ENCODE measurements around the gene VRK1.

Gene VRK1

DNA sequence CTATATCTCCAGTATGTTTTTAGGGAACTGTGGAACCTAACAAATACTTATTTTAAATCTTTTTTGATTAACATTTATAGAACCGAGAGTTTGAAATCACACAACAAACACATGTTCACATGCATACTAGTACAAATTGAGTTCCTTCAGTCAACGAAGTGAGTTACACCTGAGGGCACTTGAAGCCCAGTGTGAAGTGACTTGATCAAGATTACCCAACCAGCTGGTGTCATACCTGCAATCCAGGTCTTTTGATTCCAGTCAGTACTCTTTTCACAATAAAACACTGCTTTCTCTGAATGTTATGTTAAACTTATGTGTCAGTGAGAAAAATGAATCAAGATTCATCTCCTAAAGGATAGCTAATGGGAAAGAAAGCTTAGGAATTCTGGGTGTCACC is 35.2 kb downstream of the VRK1 start:
- no peak for DNase-seq (ENCODE audit: low spot score)
- TF ChIP-seq, protein P1, sequence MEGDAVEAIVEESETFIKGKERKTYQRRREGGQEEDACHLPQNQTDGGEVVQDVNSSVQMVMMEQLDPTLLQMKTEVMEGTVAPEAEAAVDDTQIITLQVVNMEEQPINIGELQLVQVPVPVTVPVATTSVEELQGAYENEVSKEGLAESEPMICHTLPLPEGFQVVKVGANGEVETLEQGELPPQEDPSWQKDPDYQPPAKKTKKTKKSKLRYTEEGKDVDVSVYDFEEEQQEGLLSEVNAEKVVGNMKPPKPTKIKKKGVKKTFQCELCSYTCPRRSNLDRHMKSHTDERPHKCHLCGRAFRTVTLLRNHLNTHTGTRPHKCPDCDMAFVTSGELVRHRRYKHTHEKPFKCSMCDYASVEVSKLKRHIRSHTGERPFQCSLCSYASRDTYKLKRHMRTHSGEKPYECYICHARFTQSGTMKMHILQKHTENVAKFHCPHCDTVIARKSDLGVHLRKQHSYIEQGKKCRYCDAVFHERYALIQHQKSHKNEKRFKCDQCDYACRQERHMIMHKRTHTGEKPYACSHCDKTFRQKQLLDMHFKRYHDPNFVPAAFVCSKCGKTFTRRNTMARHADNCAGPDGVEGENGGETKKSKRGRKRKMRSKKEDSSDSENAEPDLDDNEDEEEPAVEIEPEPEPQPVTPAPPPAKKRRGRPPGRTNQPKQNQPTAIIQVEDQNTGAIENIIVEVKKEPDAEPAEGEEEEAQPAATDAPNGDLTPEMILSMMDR (IDR thresholded peaks at IDR 0.05; ENCODE audit: extremely low read depth, missing control alignments) = no peak

DNA sequence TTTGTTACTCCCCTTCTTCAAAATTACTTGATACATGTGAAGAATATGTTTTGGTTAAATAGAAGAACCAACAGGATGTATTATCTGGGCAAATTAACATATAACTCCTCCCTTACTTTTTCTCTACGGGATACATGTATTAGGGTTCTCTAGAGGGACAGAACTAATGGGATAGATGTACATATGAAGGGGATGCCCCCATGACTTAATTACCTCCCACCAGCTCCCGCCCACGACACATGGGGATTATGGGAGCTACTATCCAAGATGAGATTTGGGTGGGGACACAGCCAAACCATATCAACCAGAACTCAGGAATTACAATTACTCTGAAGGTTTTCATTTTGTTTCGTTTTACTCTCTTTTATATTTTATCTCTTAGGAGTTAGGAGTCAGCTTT is 41.3 kb downstream of the VRK1 start:
- TF ChIP-seq, protein P1 (IDR thresholded peaks at IDR 0.05; ENCODE audit: extremely low read depth, missing control alignments) = no peak
- no peak for DNase-seq (ENCODE audit: low spot score)

DNA sequence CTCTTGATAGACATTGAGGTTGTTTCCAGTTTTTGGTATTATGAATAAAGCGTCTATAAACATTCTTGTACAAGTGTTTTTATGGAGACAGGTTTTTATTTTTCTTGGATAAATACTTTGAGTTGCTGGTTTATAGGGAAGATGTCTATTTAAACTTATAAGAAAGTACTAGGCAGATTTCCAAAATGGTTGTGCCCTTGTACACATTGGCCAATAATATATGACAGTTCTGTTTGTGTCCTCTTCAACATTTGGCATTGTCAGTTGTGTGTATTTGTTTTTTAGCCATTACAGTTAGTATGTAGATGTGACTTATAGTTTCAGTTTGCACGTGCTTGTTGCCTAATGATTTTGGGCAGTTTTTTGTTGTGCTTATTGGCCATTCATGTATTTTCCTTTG is 42.1 kb downstream of the VRK1 start:
- TF ChIP-seq, protein P1 (IDR thresholded peaks at IDR 0.05; ENCODE audit: extremely low read depth, missing control alignments) = no peak
- DNase-seq (ENCODE audit: low spot score) = no peak

DNA sequence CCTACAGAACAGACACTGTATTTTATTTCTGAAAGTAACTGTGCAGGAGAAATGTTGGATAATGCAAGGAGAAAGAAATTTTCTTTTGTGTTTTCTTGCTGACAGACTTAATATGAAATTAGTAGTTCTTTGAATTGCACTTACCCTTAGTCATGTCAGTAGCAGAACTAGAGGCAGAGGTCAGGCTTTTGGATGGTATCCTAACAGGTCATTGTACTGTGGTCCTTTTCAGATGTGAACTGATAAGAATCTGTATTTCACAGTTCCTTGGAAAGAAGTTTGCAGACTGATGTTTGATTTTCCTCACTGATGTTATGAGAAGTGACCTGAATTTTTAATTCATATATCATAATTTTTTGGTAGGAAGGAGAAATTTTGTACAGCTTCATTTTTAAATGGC is 46.0 kb downstream of the VRK1 start:
- TF ChIP-seq, protein P1 (IDR thresholded peaks at IDR 0.05; ENCODE audit: extremely low read depth, missing control alignments) = no peak
- no peak for DNase-seq (ENCODE audit: low spot score)

DNA sequence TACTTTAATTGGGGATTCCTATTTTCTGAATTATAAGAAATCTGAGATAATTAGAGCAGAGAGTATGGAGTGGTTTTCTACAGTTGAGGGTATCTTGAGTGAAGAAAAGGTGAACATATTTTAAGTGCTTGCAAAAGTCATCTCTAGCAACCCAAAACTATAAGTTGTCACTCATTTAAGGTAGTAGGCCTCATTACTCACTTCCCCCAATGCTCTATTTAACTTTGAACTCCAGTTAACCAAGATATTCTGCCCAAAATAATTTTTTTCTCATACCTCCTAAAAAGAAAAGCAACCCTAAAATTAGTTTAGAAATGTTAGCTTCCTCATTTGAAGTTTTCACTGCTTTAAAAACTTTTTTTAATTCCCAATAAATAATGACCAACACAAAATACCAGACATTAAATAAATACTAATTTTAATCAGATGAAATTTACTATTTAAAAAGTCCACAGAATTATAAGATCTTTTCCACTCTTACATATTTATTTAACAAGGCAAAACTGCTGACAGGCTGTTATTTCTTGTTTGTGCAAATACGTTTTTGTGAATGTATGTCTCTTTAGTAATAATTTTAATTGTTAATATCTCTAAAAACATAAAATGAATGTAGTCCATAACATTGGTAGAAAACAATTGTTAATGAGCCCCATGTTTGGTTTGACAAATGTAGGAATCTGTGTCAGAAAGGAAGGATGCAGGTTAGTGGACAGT is 47.8 kb downstream of the VRK1 start:
- TF ChIP-seq, protein P1 (IDR thresholded peaks at IDR 0.05; ENCODE audit: extremely low read depth, missing control alignments) = no peak
- peak; percentile 6 for DNase-seq (ENCODE audit: low spot score)

DNA sequence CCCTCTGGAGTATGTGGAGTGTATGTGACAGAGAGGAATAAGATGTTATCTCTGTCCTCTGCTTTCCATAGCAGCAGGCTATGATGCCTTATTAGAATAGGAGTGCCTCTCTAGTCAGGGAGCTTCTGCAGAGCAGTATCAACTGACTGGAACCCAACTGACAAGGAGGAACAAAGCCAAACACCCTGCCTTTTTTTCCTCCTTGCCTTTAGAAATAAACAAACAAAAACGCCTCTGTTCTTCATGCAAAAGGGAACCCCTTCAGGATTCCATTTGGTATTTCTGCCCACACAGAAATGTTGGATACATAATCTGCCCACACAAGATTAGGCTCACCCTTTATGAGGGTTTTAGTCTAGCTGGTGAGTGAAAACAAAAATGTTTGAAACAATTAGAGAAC is 50.3 kb downstream of the VRK1 start:
- TF ChIP-seq, protein P1 (IDR thresholded peaks at IDR 0.05; ENCODE audit: extremely low read depth, missing control alignments) = no peak
- DNase-seq (ENCODE audit: low spot score) = no peak

DNA sequence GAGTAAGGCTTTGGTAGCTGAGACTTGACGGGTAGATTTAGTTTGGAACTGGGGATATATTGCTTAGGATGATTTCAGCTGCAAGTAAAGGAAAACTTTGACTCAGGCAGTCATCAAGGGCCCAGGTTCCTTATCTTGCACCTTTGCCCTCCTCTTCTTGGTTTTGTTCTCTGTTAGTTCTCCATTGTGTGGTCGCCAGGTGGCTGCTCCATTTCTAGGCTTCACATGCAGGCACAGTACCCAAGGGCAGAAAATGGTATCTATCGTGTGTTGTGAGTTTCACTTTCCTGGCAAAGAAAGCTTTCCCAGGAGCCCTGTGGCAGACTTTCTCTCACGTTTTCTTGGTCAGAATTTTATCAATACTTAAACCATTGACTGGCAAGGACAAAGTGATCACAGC is 50.8 kb downstream of the VRK1 start:
- TF ChIP-seq, protein P1 (IDR thresholded peaks at IDR 0.05; ENCODE audit: extremely low read depth, missing control alignments) = no peak
- DNase-seq (ENCODE audit: low spot score) = no peak

Data from GM20000 (cell line).